ENCODE results near the gene ITSN2.

The ITSN2 gene

DNA sequence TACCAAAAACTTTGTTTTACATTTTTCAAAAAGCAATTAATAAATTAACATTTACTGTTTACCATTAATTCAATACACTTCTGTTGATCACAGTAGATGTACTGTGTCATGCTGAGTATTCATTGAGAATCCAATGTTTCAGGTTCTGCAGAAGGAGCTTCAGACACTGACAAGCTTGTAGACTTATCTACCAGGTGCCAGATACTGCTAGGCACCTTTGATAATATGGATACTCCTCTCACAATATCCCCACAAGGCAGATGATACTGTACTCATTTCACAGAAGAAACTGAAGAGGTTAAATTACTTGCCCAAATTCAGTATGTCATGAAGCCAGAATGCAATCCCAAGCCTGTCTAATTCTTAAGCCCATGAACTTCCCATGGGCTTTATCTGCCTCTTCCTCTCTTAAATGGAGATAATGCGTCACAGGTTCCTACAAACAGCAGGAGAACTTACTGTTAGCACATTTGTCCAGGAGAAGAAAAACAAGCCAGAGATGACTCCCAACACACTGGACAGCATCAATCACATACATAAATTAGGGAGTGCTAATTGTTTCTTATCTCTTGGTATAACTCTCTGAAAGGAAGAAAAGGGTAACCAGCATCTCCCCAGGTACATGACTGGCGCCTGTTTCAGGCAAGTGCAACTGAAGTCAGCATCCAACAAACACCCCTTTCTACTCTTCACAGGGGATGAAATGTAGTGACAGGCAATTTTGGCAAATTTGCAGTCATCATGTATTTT, 27.4 kb downstream of the ITSN2 start:
- DNase-seq: no peak

DNA sequence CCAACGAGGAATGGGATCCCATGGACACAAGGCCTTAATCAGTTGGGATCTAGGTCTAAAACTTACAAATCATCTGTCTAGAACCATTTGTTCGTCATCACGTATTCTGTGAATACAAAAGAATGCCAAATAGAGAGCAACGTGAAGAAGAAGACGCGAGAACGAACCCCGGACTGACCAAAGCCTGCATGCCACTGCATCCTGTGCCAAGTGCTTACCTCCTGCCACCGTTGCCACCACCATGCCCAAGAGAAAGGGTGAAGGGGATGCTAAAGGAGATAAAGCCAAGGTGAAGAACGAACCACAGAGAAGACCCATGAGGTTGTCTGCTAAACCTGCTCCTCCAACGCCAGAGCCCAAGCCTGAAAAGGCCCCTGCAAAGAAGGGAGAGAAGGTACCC, 30.2 kb downstream of the ITSN2 start:
- DNase-seq: no peak

DNA sequence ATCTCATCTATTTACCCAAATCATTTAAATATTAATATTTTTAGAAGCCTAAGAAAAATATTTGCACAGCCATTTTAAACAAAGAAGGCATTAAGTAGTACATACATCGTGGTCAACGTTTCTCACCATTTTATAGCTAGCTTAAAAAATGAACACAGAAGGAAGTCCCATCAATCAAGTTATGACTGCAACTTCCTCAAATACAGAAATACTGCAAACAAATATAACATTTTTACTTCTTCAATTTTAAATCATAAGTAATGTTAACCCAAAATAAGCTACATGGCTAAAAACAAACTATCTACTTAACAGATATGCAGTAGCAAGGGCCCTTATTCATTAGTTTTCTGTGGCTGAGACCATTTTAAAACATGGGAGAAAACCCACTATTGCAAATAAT, 30.6 kb downstream of the ITSN2 start:
- DNase-seq: no peak

DNA sequence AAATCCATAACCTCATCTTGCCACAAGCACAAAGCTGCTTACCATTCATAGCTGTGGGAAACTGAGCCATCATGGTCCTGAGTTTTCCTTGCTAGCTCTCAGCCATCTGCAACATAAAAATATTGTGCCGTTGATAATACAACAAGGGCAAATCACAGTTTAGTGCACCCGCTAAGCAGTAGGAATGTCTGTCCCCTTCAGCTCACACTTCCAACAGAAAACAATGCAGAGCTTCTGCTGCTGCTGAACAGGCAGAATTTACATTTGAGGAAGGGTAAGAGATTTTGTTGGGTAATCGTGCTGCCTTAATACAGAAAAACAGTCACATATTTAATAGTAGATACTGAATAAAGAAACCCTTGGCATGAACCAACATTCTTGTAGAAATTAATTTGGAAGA, 32.3 kb downstream of the ITSN2 start:
- DNase-seq: no peak

DNA sequence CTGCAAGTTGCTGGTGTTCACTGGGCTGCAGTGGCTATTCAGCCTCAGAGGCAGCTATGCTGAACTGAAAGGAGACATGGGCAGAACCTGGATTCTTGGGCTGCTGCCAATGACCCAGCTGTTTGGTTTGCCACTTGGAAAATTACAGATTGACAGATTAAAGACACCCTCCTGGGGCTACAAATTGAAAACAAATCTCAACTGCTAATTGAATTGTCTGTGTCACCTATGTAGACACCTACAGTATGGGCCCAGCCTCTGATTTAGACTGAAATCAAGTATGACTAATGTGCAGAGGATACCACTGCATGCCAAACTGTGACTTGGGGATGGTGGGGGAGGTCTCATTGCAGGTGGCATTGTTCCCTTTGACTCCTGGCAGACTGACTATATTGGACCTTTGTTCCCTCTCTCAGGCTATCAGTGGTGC, 42.8 kb downstream of the ITSN2 start:
- no peak for DNase-seq

DNA sequence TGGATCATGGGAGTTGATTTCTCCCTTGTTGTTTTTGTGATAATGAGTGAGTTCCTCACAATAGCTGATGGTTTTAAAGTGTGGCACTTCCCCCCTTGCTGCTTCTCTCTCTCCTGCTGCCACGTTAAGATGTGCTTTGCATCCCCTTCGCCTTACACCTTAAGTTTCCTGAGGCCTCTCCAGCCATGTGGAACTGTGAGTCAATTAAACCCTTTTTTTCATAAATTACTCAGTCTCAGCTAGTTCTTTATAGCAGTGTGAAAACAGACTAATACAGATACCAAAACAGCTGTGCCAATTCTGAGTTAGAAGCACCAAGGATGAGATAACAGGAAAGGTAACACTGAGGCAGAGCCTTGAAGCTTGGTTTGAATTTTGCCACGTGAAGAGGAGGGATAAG, 44.7 kb downstream of the ITSN2 start:
- DNase-seq: no peak

DNA sequence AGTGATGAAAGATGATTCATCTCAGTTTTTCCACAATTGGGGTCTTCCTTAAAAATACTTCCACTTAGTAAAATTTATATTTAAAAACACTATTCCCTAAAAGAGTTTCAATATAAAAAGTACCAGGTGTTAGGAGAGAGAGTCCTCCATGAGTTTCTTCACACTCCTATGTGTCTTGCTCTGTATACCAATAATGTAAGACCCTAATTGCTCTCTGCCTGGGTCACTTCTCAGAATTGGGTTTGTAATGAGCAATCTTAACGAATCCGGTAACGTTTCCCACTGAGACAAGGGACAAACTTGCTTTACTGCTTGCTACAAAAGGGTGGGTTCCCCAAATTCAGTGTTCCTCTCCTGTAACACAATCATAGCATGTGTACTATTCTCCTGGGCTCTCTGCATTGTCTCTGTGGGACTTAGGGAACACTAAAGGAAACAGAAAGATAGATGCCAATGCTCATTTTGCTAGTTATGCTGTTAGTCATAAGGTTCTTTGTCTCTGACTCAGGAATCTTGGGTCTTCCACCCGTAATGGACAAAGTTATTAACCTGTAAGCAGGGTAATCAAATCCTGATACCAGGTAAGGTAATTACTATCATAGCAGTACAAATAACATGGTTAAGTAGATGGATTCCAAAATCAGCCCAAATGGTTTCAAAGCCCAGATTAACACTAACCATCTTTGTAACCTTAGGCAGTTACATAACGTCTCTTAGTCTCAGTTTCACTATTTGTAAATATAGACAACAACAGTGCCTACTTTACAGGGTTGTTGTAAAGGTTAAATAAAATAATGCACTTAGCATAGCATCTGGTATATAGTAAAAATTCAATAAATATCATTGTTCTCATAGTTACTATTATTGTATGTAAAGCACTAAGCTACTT, 46.3 kb downstream of the ITSN2 start:
- no peak for DNase-seq

DNA sequence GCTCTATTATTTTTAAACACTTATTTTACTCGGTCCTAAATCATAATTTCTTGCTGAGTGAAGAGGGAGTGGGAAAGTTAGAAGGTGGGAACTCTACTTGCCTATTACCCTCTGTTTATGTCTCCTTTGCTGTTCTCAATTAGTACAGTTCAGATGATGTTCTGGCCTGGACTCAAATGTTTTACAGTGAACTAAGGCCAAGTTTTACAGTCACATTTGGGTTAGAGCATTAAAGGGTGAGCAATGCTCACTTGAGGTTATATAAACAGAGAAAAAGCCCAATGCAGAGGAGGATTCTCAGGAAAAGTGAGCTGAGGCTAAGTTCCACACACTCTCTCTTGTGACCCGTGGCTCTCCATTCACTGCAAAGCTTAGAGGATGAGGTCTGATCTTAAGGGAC, 52.4 kb downstream of the ITSN2 start:
- no peak for DNase-seq

DNA sequence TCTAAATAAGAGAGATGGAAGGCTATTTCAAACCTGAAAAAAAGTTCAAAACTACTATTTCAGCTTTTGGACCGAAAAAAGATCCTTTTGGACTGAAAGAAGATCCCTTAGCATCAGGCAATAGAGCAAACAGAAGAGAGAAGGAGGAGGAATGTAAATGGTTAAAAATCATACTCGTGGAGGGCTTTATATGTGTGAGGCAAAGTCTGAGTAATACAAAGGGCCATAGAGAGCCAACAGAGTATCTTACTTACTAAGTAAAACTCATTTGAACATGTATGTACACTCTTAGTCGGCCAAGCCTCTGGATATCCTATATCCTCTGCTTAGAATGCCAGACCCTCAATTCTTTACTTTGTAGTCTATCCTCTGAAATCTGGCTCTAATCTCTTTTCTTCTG, 55.7 kb downstream of the ITSN2 start:
- no peak for DNase-seq

DNA sequence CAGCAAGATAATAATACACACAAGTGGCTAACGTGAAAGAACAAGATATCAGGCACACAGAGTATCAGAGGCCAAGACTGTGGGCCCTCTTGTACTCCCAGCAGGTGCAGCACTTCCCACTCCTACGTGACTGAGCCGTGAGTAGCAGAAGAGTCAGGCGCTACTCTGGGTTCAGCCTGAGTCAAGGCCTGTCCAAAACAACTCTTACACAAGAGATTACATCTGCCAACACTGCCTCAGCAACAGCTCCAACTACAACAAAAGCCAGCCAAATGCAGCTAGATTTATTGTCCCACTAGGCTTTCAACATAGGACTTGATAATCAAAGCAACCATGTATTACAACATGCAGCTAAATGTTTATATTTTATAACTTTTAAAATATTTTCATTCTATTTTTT, 56.2 kb downstream of the ITSN2 start:
- DNase-seq: peak; percentile 6

DNA sequence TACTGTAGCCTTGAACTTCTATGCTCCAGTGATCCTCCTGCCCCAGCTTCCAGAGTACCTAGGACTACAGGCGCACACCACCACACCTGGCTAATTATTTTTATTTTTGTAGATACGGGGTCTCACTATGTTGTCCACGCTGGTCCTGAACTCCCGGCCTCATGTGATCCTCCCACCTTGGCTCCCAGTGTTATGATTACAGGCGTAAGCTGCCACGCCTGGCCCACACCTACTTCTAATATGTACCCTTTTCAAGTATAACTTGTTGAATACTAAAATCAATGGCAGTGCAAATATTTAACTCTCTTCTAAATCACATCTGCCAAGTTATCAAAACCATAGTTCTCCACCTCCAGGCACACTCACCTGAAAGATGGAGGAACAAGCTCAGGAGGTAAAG, 58.7 kb downstream of the ITSN2 start:
- DNase-seq: no peak

DNA sequence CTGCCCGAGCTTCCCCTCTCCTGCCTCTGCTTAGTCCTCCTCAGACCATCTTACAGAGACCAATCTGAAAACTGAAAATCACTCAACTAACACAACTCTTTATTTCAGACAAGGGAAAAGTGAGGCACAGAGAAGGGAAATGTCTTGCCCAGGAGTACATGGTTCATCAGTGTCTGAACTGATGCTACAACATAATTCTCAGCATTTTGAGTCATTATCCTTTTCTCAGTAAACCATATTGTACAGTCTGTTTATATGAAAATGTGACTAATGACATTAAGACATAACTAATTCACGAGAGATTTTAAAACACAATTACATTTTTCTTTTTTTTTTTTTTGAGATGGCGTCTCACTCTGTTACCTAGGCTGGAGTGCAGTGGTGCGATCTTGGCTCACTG, 62.7 kb downstream of the ITSN2 start:
- no peak for DNase-seq

DNA sequence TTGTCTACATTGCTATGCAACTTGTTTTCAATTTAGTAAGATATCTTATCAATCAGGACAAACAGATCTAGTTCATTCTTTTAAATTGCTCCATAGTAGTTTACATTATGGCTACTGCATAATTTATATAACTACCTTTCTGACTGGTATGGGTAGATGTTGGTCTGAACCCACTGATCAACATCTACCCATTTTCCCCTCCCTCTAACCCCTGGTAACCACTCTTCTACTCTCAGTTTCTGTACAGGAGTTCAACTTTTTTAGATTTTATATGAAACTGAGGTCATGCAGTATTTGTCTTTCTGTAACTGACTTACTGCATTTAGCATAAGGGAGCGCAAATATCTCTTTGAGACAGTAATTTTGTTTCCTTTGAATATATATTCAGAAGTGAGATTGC, 73.2 kb downstream of the ITSN2 start:
- DNase-seq: no peak

DNA sequence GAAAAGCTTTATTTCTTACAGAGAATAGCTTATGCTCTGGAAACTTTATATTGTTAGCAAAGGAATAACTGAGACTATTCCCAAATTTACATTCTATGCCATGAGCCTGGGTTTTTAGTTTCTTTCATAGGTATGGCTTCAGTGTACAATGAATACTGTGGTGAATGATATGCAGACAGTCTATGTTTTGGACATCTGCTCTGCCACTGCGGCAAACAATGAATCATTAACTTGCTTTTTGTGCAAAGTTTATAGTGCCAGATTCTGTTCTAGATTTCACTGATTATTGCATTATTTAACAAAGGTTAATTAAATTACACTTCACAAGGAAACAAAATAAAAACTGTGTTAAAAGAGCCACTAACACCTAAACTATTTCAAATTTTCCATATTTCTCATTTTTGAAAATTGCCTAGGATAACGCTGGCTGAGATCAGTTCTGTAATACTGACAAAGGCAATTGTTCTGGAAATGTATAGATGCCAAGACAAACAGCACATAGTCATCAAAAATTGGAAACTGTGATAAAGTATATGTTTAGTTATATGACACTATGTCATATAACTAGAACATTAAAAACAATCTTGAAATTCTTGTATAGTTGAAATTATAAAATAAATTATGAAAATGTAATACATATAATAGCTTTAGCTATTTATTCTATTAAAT, 74.7 kb downstream of the ITSN2 start:
- no peak for DNase-seq

DNA sequence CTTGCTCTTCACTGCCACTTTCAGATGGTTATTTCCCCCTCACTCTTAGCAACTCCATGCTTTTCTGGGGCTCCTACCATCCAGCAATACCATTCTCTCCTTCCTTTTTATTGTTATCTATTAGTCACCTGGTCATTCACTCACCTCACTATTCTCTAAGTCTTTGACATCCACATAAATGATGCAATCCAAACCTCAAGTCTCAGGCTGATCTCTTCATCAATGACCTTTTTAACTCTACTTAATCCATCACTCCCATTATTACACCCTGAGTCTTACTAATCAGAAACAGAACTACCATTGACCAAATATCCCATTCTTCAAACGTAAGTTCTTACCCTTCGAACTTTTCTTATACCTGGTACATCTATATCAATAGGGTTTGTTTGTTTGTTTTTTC, 79.7 kb downstream of the ITSN2 start:
- DNase-seq: no peak

DNA sequence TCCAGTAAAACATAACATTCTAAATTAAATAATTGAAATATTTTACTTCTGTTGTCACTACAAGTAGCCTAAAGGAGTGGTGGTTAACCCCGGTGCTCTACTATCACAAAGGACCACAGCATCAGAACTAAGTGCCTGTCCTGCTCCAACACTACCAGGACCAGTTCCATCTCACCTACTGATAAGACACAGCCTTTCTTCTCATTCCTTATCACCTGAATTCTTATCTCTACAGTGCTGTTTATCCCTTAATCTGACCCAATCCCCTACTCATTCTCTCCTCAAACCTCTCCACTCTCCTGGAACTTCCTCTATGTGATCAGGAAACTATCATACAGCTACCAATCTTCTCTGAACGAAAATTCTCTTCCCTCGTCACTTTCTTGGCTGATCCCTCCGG, 80.2 kb downstream of the ITSN2 start:
- no peak for DNase-seq

DNA sequence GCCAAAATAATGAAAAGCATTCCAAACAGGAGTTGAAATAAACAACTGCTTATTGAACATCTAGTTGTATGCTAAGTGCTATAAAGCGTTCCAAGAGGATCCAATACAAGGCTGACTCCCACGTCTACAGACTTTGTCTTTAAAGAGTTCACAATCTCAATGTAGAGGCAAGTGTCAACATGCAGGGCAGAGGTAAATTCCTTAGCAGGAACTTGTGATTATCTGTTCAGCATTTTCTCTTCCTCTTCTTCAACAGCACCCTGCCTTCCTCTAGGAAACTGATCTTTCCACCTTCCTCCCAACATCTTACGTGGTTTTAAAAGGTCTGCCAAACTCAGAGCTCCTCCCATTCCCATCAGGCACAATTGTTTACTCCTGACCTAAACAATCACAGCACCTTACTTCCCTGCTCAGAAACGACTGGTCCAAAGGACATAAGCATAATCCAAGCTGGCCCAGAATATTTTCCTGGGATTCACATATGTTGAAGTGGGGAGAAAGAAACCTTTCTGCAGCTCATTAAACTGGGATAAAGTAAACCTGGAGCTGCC, 83.9 kb downstream of the ITSN2 start:
- DNase-seq: no peak

DNA sequence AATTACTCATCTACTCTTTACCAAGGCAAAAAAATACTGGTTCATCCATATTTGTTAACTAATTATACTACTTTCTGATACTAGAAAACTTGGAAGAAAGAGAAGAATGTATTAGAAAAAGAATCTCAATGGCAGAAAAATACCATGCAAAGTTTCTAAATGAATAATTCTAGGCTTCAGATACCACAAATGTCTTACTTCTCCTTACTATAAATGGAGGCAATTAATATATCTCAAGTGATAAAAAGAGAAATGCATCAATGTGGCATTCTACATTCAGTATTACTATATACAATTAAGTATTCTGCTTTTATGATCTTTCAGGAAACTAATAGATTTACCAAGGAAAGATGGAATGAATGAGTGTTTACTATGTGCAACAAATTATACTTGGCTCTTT, 85.5 kb downstream of the ITSN2 start:
- no peak for DNase-seq

DNA sequence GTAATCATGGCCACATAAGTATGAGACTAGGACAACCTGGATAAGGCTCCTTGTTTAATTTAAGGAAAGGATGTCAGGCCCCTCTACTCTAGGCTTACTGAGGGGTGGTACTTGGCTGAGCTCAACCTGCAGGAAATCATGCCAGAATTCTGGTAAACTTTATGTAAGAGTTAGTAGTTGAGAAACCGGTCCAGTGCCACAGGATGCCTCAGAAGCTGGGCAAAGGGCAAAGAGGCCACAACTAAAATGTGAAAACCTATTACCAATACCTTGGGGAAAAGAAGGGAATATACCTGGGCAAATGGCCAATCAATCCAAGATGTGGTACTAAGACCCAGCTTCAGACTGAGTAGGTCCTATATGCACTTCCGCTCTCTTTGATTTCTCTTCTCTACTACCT, 86.7 kb downstream of the ITSN2 start:
- DNase-seq: no peak

DNA sequence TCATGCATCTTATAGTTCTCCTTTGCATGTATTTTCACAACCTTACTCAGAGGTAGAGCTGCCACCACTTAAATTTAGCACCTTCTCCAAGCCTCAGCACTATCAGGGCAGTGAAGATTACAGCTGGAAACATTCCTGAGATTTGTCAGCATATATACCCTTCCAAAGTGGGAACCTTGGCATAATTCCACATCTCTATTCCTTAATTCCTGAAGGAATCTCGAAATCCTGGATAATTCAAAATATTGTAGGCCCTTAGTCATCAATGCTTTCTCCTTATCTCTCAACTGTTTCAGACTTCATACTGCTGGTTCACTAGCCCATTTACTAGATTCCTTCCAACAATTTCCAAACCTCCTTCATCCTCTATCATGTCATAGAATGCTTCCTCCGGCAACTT, 87.4 kb downstream of the ITSN2 start:
- DNase-seq: no peak

DNA sequence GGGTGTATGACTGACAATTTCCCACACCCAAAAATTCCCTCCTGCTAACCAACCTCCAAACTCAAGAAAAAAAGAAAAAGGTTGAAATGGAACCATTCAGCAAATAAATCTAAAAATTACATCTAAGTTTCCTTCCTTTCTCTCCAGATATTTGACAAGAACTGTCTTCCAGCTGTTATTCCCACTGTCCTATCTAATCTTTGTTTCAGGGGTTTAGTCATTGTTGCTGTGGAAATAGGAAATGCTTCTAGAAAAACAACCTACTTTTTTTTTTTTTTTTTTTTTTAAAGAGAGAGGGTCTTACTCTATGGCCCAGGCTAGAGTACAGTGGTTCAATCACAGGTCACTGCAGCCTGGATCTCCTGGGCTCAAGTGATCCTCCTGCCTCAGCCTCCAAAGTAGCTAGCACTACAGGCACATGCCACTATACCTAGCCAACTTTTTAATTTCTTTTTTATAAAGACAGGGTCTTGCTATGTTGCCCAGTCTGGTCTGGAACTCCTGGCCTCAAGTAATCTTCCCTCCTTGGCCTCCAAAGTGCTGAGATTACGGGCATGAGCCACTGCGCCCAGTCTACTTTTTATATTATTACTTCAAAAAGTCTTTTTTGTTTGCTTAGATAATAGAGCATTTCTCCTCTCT, 88.1 kb downstream of the ITSN2 start:
- DNase-seq: no peak

DNA sequence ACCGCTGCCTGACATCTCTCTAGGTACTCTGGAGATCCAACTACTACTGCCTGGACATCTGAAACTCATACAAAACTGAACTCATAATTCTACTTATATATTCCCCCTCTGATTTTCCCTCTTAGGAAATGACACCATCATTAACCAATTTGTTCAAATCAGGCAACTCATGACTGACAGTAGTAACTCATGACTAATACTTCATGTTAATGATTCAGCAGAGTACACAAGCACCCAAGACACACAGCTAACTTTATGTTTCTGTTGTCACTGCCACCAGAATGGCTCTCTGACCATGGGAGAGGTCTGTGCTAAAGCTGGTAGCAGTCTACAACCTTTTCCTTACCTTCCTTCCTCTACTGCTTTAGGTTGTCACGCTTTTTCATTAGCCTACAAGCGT, 91.1 kb downstream of the ITSN2 start:
- no peak for DNase-seq

DNA sequence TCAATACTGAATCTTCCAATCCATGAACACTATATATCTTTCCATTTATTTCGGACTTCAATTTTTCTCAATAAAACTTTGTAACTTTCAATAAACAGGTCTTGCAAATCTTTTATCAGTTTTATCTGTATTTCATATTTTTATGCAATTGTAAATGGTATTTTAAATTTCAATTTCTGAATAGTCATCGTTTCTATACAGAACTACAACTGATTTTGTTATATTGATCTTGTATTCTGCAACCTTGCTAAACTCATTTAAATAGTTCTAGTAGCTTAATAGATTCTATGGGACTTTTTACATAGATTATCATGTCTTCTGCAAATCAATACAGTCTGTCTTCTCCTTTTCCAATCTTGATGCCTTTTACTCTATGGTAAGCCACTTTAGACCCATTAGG, 95.1 kb downstream of the ITSN2 start:
- DNase-seq: no peak

All from NCI-H510A (cell line).